Fibroblast of pulmonary artery (primary cell): Measurements from ENCODE around the gene LMTK3.

Experiments used
- DNase-seq: peaks from one replicate; pipeline ENCODE4 v3.0.0-alpha.2; 2010; ENCODE audit warnings: low read depth
- H3K4me3 ChIP-seq: replicated peaks from 2 replicates; pipeline ENCODE4 v1.5.1; 2011; ENCODE audit warnings: low read depth, mild to moderate bottlenecking, control low read depth, low read length, moderate library complexity
- CTCF ChIP-seq: IDR thresholded peaks from 2 replicates; pipeline ENCODE4 v1.5.1; 2011; ENCODE audit warnings: mild to moderate bottlenecking, control low read depth, low read length, inconsistent platforms; ENCODE audit errors: missing control alignments

LMTK3 gene

GRCh38 chr19:48484931-48485612, 26.6 kb downstream of the LMTK3 start:
- TF ChIP-seq CTCF = no peak
- DNase-seq = no peak
- H3K4me3 ChIP-seq = no peak overlapping the region

- H3K4me3 ChIP-seq = no peak overlapping the region
- TF ChIP-seq CTCF = no peak
- no peak for DNase-seq
Measured at GRCh38 chr19:48484247-48484893, 27.3 kb downstream of the LMTK3 start.

- no peak for DNase-seq
- H3K4me3 ChIP-seq = no peak overlapping the region
- no peak for TF ChIP-seq CTCF
Measured at GRCh38 chr19:48483301-48483700, 28.3 kb downstream of the LMTK3 start.

GRCh38 chr19:48481846-48482639, 29.6 kb downstream of the LMTK3 start:
- DNase-seq = no peak
- no peak overlapping the region for H3K4me3 ChIP-seq
- TF ChIP-seq CTCF = no peak

- peak overlapping the region; percentile 27 for H3K4me3 ChIP-seq
- no peak for TF ChIP-seq CTCF
- DNase-seq = no peak
Measured at GRCh38 chr19:48480558-48481500, 30.8 kb downstream of the LMTK3 start.

- no peak for TF ChIP-seq CTCF
- peak overlapping the region; percentile 12 for H3K4me3 ChIP-seq
- no peak for DNase-seq
Measured at GRCh38 chr19:48480183-48480557, 31.5 kb downstream of the LMTK3 start.
